WTC11 (cell line): ENCODE results near the gene ITGB3.

ENCODE experiments used
- ARID4B ChIP-seq: sonication (generic); formaldehyde crosslinking; IDR thresholded peaks from 2 replicates; pipeline ENCODE4 v1.8.0; 2023; ENCODE audit warnings: missing genetic modification reagents, mild to moderate bottlenecking, borderline replicate concordance
- CDX4 ChIP-seq: fragments of 250-450 bp; sonication (Bioruptor Pico); IDR thresholded peaks from 2 replicates; pipeline ENCODE4 v1.9.0; 2021; ENCODE audit warnings: moderate library complexity, mild to moderate bottlenecking, inconsistent platforms, borderline replicate concordance
- CTCF ChIP-seq: fragments of 200-600 bp; IDR thresholded peaks from 2 replicates; pipeline ENCODE4 v1.8.0; 2022; ENCODE audit warnings: antibody characterized with exemption
- ESRRA ChIP-seq: sonication (generic); formaldehyde crosslinking; IDR thresholded peaks from 2 replicates; pipeline ENCODE4 v1.8.1; 2022; ENCODE audit warnings: mild to moderate bottlenecking, missing genetic modification reagents, borderline replicate concordance
- FOXK1 ChIP-seq: sonication (generic); formaldehyde crosslinking; IDR thresholded peaks from 2 replicates; pipeline ENCODE4 v1.8.0; 2022; ENCODE audit warnings: mild to moderate bottlenecking, moderate library complexity, missing genetic modification reagents
- IRF2 ChIP-seq: sonication (generic); formaldehyde crosslinking; IDR thresholded peaks from 2 replicates; pipeline ENCODE4 v1.8.0; 2022; ENCODE audit warnings: low read depth, missing genetic modification reagents, borderline replicate concordance
- MXD4 ChIP-seq: fragments of 250-450 bp; sonication (Bioruptor Pico); IDR thresholded peaks from 2 replicates; pipeline ENCODE4 v1.8.0; 2021; ENCODE audit warnings: mild to moderate bottlenecking, moderate library complexity, borderline replicate concordance
- PRDM15 ChIP-seq: sonication (generic); formaldehyde crosslinking; IDR thresholded peaks from 2 replicates; pipeline ENCODE4 v1.8.0; 2022; ENCODE audit warnings: missing genetic modification reagents
- SP1 ChIP-seq: sonication (generic); formaldehyde crosslinking; conservative IDR thresholded peaks from 2 replicates; pipeline ENCODE4 v1.8.1; 2022; ENCODE audit warnings: missing genetic modification reagents
- USF2 ChIP-seq: sonication (generic); formaldehyde crosslinking; IDR thresholded peaks from 2 replicates; pipeline ENCODE4 v1.8.1; 2023; ENCODE audit warnings: mild to moderate bottlenecking, missing genetic modification reagents, moderate library complexity
- ZMAT4 ChIP-seq: fragments of 250-450 bp; sonication (Bioruptor Pico); IDR thresholded peaks from 2 replicates; pipeline ENCODE4 v1.9.0; 2021; ENCODE audit warnings: mild to moderate bottlenecking
- ZNF121 ChIP-seq: sonication (generic); formaldehyde crosslinking; IDR thresholded peaks from 2 replicates; pipeline ENCODE4 v1.8.0; 2023; ENCODE audit warnings: missing genetic modification reagents
- ZNF263 ChIP-seq: sonication (generic); formaldehyde crosslinking; IDR thresholded peaks from 2 replicates; pipeline ENCODE4 v1.8.1; 2022; ENCODE audit warnings: low read depth, mild to moderate bottlenecking, moderate library complexity, missing genetic modification reagents

- TF ChIP-seq FOXK1 = no peak
- no peak for TF ChIP-seq CDX4 (CRISPR knock-in tag)
- no peak for TF ChIP-seq ESRRA (CRISPR knock-in tag)
- no peak for TF ChIP-seq ZMAT4 (CRISPR knock-in tag)
- TF ChIP-seq USF2 = no peak
- TF ChIP-seq MXD4 (CRISPR knock-in tag) = no peak
- no peak for TF ChIP-seq CTCF
- no peak for TF ChIP-seq ARID4B
- no peak for TF ChIP-seq ZNF263 (CRISPR knock-in tag)
- TF ChIP-seq PRDM15 (CRISPR knock-in tag) = no peak
- no peak for TF ChIP-seq ZNF121 (CRISPR knock-in tag)
- TF ChIP-seq SP1 = no peak
- no peak for TF ChIP-seq IRF2 (CRISPR knock-in tag)
These were observed 40.1 kb upstream of the ITGB3 start for GRCh38 chr17:47213540-47213939.
